ENCODE results near the gene ADIG.

The ADIG gene

GRCh38 chr20:38626921-38627659, 46.1 kb downstream of the ADIG start:
- no peak overlapping the region for H3K4me3 ChIP-seq (ENCODE audit: low read depth, low read length)
- TF ChIP-seq, protein P1, sequence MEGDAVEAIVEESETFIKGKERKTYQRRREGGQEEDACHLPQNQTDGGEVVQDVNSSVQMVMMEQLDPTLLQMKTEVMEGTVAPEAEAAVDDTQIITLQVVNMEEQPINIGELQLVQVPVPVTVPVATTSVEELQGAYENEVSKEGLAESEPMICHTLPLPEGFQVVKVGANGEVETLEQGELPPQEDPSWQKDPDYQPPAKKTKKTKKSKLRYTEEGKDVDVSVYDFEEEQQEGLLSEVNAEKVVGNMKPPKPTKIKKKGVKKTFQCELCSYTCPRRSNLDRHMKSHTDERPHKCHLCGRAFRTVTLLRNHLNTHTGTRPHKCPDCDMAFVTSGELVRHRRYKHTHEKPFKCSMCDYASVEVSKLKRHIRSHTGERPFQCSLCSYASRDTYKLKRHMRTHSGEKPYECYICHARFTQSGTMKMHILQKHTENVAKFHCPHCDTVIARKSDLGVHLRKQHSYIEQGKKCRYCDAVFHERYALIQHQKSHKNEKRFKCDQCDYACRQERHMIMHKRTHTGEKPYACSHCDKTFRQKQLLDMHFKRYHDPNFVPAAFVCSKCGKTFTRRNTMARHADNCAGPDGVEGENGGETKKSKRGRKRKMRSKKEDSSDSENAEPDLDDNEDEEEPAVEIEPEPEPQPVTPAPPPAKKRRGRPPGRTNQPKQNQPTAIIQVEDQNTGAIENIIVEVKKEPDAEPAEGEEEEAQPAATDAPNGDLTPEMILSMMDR (IDR thresholded peaks at IDR 0.05; ENCODE audit: low read depth, low read length, missing control alignments) = no peak
- in situ Hi-C loops (cut with HindIII; ENCODE audit: low sequenced_read_pairs) = no loop called here
- DNase-seq (ENCODE audit: low read depth) = no peak

GRCh38 chr20:38628580-38629470, 47.8 kb downstream of the ADIG start:
- in situ Hi-C loops (cut with HindIII; ENCODE audit: low sequenced_read_pairs) = no loop called here
- DNase-seq (ENCODE audit: low read depth) = no peak
- TF ChIP-seq, protein P1 (IDR thresholded peaks at IDR 0.05; ENCODE audit: low read depth, low read length, missing control alignments) = no peak
- H3K4me3 ChIP-seq (ENCODE audit: low read depth, low read length) = no peak overlapping the region

DNA sequence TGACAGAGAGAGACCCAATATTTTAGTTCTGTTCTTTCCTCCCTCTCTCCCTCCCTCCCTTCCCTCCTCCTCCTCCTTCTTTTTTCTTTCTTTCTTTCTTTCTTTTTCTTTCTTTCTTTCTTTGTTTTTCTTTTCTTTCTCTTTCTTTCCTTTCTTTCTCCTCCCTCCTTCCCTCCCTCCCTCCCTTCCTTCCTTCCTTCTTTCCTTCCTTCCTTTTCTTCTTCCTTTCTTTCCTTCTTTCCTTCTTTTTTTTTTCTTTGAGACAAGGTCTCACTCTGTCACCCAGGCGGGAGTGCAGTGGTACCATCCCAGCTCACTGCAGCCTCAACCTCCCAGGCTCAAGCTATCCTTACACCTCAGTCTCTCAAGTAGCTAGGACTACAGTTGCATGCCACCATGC, 49.0 kb downstream of the ADIG start:
- H3K4me3 ChIP-seq (ENCODE audit: low read depth, low read length) = no peak overlapping the region
- TF ChIP-seq, protein P1 (IDR thresholded peaks at IDR 0.05; ENCODE audit: low read depth, low read length, missing control alignments) = no peak
- in situ Hi-C loops (cut with HindIII; ENCODE audit: low sequenced_read_pairs) = no loop called here
- no peak for DNase-seq (ENCODE audit: low read depth)

GRCh38 chr20:38630727-38631126, 49.7 kb downstream of the ADIG start:
- no peak overlapping the region for H3K4me3 ChIP-seq (ENCODE audit: low read depth, low read length)
- DNase-seq (ENCODE audit: low read depth) = no peak
- in situ Hi-C loops (cut with HindIII; ENCODE audit: low sequenced_read_pairs) = no loop called here
- TF ChIP-seq, protein P1 (IDR thresholded peaks at IDR 0.05; ENCODE audit: low read depth, low read length, missing control alignments) = no peak

DNA sequence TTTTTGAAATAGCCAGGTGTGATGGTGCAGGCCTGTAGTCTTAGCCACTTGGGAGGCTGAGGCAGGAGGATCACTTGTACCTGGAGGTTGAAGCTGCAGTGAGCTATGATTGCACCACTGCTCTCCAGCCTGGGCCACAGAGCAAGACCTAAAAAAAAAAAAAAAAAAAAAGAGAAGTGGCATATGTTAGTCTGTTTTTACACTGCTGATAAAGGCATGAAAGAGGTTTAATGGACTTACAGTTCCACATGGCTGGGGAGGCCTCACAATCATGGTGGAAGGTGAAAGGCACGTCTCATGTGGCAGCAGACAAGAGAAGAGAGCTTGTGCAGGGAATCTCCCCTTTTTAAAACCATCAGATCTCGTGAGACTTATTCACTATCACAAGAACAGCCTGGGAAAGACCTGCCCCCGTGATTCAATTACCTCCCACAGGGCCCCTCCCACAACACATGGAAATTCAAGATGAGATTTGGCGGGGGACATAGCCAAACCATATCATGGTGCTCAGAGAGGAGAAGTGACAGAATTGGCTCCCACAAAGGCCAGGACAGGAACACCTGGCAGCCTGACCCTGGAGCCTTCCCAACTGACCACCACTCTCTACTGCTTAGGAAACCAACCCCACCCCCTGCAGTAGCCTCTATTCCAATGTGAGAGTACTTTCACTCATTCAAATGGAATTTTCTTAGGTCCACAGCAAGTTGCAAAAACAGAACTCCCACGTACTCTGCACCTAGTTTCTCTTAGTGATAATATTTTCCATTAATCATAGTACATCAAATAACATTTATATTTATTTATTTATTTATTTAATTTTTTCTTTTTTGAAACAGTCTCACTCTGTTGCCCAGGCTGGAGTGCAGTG, 50.4 kb downstream of the ADIG start:
- TF ChIP-seq, protein P1 (IDR thresholded peaks at IDR 0.05; ENCODE audit: low read depth, low read length, missing control alignments) = no peak
- H3K4me3 ChIP-seq (ENCODE audit: low read depth, low read length) = no peak overlapping the region
- DNase-seq (ENCODE audit: low read depth) = no peak
- in situ Hi-C loops (cut with HindIII; ENCODE audit: low sequenced_read_pairs) = no loop called here

DNA sequence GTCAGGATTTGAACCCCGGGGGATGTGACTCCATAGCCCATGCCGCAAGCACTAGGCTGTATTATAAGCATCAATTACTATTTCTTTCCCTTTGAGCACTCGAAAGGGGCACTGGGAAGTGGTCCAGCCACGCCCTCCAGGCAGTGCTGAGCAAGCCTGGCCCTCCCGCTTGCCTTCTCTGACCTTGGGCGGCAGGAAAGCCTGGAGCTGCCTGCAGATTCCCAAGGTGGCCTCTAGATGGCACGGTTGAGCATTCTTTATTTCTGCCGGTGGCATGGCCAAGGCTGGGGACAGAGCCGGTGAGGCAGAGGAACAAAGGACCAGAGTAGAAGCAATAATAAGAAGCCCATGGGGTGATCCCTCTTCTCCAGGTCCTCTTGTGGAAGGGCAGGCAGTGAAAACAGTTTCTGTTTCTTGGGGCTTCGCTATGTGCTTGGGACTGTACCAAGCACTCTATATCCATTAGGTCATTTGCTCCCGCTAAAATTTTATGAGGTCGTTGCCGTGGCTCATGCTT, 52.6 kb downstream of the ADIG start:
- in situ Hi-C loops (cut with HindIII; ENCODE audit: low sequenced_read_pairs) = no loop called here
- H3K4me3 ChIP-seq (ENCODE audit: low read depth, low read length) = no peak overlapping the region
- TF ChIP-seq, protein P1 (IDR thresholded peaks at IDR 0.05; ENCODE audit: low read depth, low read length, missing control alignments) = peak; percentile 95
- DNase-seq (ENCODE audit: low read depth) = no peak
